Cardiac muscle cell (in vitro differentiated cells and primary cell): ENCODE measurements around the gene GLB1L2. TPM values are rescaled to one million over a fixed set of nuclear protein-coding genes. Genes with fewer than 3 reads are reported as not detected.

Experiments used
- DNase-seq, 2 donors: peaks; one replicate each; pipeline versions ENCODE4 v3.0.0 to v3.0.0-alpha.2; 2010 to 2017; ENCODE audit warnings: low read depth in 1 of 2, low spot score in 1 of 2
- H3K27ac ChIP-seq: fragments of 200-600 bp; sonication (generic); 2 replicates; pipeline ENCODE4 v1.5.1; 2016
- H3K27me3 ChIP-seq: fragments of 200-600 bp; sonication (generic); 2 replicates; pipeline ENCODE4 v1.6.0; 2016; ENCODE audit warnings: control low read depth
- H3K36me3 ChIP-seq: fragments of 200-600 bp; sonication (generic); 2 replicates; pipeline ENCODE4 v1.5.1; 2016; ENCODE audit warnings: control low read depth
- H3K4me1 ChIP-seq: fragments of 200-600 bp; sonication (generic); 2 replicates; pipeline ENCODE4 v1.8.1; 2017; ENCODE audit warnings: low read depth, mild to moderate bottlenecking, mixed run types
- H3K4me3 ChIP-seq: fragments of 200-600 bp; sonication (generic); 2 replicates; pipeline ENCODE4 v1.5.1; 2016; ENCODE audit warnings: mild to moderate bottlenecking
- H3K9me3 ChIP-seq: fragments of 200-600 bp; sonication (generic); 2 replicates; pipeline ENCODE4 v1.5.1; 2017; ENCODE audit warnings: low read depth, mild to moderate bottlenecking, control low read depth
- polyA plus RNA-seq: library from polyadenylated mRNA; unstranded; fragments of >200 nt; fragmentation: Nextera tagmentation; extraction: Ambion mirVana; gene quantifications from 2 replicates; pipeline ENCODE4 v1.2.1, GENCODE V29; 2016
- total RNA-seq: library from RNA; depleted of rRNA; stranded (reverse); fragments of >200 nt; gene quantifications from 2 replicates; pipeline ENCODE4 v1.2.3, GENCODE V29; 2016
- TF ChIP-seq, protein P1 (sequence below): IDR thresholded peaks from 2 replicates; pipeline ENCODE4 v1.5.1; 2012; ENCODE audit warnings: low read depth, mild to moderate bottlenecking, low read length

Gene GLB1L2
- total and polyA plus RNA-seq, 2 experiments from 2014 or later, result 2.6 to 3.8 TPM

DNA sequence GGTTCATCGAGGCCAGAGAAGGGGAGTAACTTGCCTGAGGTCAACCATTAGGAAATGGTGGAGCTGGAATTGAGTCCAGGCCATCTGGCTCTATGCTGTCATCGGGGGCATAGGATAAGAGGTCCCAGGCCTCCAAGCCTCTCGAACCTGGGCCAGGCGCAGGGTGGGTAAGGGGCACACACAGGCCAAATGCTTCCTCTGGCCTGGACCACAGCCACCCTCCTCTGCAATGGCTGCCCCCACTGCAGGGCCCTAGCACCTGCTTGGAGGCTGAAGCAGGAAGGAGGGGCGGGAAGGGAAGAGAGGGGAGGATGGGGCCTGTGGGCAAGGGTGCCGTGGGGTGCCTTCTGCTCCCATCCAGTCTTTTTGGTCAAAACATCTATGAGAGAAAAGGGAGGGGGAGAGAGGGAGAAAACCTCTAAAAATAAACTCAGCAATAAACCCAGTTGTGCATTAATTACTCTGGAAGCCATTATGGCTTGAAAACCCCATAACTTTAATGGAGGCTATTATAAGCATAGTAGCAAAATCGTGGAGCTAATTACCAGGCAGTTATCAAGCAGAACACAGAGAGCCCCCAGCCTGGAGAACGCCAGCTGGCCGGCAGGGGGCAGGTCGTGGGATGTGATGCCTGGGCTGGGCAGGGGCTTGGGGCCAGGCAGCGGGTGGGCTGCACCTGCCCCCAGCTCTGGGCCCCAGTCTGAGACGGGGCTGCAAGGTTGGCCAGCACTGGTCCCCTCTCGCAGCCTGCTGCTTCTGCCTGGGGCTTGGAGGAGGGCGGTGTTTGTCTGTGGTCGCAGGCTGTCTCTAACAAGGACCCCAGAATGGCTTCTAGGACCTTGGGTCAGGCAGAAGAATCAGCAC lies 59.1 kb downstream of the GLB1L2 start:
- no peak overlapping the region for H3K27ac ChIP-seq
- no peak overlapping the region for H3K4me3 ChIP-seq
- TF ChIP-seq, protein P1, sequence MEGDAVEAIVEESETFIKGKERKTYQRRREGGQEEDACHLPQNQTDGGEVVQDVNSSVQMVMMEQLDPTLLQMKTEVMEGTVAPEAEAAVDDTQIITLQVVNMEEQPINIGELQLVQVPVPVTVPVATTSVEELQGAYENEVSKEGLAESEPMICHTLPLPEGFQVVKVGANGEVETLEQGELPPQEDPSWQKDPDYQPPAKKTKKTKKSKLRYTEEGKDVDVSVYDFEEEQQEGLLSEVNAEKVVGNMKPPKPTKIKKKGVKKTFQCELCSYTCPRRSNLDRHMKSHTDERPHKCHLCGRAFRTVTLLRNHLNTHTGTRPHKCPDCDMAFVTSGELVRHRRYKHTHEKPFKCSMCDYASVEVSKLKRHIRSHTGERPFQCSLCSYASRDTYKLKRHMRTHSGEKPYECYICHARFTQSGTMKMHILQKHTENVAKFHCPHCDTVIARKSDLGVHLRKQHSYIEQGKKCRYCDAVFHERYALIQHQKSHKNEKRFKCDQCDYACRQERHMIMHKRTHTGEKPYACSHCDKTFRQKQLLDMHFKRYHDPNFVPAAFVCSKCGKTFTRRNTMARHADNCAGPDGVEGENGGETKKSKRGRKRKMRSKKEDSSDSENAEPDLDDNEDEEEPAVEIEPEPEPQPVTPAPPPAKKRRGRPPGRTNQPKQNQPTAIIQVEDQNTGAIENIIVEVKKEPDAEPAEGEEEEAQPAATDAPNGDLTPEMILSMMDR, result no peak
- no peak for DNase-seq
- no peaks in the 10 kb centered on the region for H3K27me3 ChIP-seq
- no peaks in the 10 kb centered on the region for H3K9me3 ChIP-seq
- H3K4me1 ChIP-seq, result no peaks in the 10 kb centered on the region
- H3K36me3 ChIP-seq, result no peaks in the 10 kb centered on the region

DNA sequence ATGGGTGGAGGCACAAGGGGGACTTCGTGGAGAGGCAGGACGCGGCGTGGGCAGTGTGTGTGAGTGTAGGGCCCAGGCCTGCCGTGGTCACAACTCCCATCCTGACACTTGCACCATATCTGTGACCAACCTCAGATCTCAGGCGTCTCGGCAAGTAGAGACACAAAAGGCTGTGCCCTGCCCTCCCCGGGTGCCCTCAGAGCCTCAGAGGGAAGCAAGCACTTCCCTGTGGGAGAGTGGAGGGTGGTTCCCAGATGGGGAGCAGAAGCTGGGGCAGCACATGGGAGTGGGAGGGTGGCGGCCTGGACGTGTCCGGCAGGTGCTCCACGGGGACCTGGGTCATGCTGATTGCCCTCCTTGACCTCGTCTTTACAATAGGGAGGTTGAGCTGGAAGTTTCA lies 59.9 kb downstream of the GLB1L2 start:
- Histone ChIP-seq H3K27me3 (no peaks in the 10 kb centered on the region), H3K27ac (no peak overlapping the region), H3K36me3 (no peaks in the 10 kb centered on the region), H3K4me1 (no peaks in the 10 kb centered on the region), H3K4me3 (no peak overlapping the region), H3K9me3 (no peaks in the 10 kb centered on the region)
- DNase-seq, result no peak
- TF ChIP-seq, protein P1, result no peak

DNA sequence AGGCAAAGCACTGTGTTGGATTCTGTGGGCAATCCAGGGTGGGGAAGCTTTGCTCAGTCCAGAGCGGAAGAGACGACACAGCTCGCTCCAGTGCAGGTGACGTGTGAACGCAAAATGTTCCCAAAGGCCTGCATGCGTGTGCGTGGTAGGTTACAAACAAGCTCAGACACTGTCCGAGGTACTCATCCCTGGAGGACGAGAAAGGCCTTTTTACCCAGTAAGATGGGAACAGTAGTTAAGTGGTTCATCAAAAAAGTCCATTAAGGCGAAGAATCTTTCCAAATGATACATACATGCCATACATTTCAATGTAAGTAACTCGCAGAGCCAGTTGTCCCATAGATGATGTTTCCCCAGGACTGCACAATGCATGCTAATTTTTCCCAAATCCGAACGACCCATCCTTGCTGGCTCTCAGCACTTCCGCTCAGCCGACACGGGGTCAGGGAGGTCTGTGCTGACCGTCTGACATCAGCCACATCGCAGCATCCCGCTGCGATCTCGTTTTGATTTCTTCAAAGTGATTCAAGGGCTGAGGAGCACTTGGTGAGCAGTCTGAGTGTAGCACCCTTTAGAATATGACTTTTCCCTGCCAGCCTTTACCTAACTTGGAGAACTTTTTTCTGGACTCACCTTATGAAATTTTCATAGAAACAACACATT lies 61.3 kb downstream of the GLB1L2 start:
- H3K9me3 ChIP-seq, result no peaks in the 10 kb centered on the region
- DNase-seq, result no peak
- no peak overlapping the region for H3K4me3 ChIP-seq
- H3K27me3 ChIP-seq, result no peaks in the 10 kb centered on the region
- no peaks in the 10 kb centered on the region for H3K4me1 ChIP-seq
- no peaks in the 10 kb centered on the region for H3K36me3 ChIP-seq
- TF ChIP-seq, protein P1, result no peak
- H3K27ac ChIP-seq, result no peak overlapping the region

DNA sequence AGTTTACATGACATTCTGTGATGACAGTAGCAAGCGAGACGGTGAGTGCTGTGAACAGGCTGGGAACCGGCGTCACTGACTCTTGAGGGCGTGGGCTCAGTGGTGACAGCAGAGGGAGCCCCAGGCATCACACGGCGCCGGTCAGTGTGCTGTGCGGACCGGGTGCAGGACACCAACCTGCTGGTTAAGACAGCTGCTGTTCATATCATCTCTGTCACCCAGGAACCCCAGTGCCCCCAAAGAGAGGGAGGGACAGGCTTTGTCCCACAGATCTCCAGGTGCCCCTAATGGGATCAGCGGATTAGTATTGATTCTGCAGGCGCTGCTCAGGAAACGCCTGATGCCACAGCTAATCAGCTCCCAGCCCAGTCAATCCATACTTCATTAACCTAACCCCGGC lies 61.9 kb downstream of the GLB1L2 start:
- H3K27ac ChIP-seq, result no peak overlapping the region
- H3K4me1 ChIP-seq, result no peaks in the 10 kb centered on the region
- DNase-seq, result peak in 1 of 2 donors; percentile 42
- H3K4me3 ChIP-seq, result no peak overlapping the region
- H3K27me3 ChIP-seq, result no peaks in the 10 kb centered on the region
- H3K36me3 ChIP-seq, result no peaks in the 10 kb centered on the region
- TF ChIP-seq, protein P1, result peak; percentile 4
- no peaks in the 10 kb centered on the region for H3K9me3 ChIP-seq

DNA sequence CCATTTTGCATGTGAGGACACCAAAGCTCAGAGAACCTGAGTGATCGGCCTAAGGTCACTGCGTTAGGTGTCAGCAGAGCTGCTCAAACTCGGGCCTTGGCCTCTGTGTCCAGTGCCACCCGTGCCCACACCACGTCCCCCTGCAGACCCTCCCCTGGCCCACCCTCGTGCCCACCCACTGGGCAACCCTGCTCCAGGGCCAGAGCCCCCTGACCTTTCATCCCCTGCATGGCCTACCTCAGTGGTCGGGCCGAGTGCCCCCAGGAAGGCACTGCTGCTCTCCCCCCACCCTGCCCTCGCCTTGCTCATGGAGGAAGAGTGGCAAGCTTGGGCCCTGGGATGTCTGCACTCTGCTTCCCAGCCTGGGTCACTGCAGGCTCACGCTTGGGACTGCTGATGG lies 62.5 kb downstream of the GLB1L2 start:
- no peak for DNase-seq
- Histone ChIP-seq H3K9me3 (no peaks in the 10 kb centered on the region), H3K27me3 (no peaks in the 10 kb centered on the region), H3K4me1 (no peaks in the 10 kb centered on the region), H3K4me3 (no peak overlapping the region), H3K27ac (no peak overlapping the region), H3K36me3 (no peaks in the 10 kb centered on the region)
- TF ChIP-seq, protein P1, result no peak
